Ammon's horn (tissue), 1 donor: ENCODE measurements around the gene VSIG1.

Experiments
- DNase-seq: peaks from one replicate; pipeline ENCODE4 v3.0.0-alpha.2; 2016; ENCODE audit warnings: low spot score

VSIG1 gene

GRCh38 chrX:108064613-108065012 lies 19.7 kb downstream of the VSIG1 start:
- DNase-seq = no peak

- DNase-seq = no peak
These were observed 23.3 kb downstream of the VSIG1 start for GRCh38 chrX:108068121-108068520.

- DNase-seq = no peak
These were observed 26.0 kb downstream of the VSIG1 start for GRCh38 chrX:108070891-108071290.

GRCh38 chrX:108071578-108071977 lies 26.7 kb downstream of the VSIG1 start:
- DNase-seq = no peak

GRCh38 chrX:108072746-108073145 lies 27.9 kb downstream of the VSIG1 start:
- no peak for DNase-seq

GRCh38 chrX:108081110-108081509 lies 36.2 kb downstream of the VSIG1 start:
- DNase-seq = no peak

GRCh38 chrX:108087792-108088191 lies 42.9 kb downstream of the VSIG1 start:
- no peak for DNase-seq

- no peak for DNase-seq
These were observed 43.6 kb downstream of the VSIG1 start for GRCh38 chrX:108088511-108088910.

- peak; percentile 1 for DNase-seq
These were observed 45.8 kb downstream of the VSIG1 start for GRCh38 chrX:108090491-108091263.

GRCh38 chrX:108091264-108091877 lies 46.5 kb downstream of the VSIG1 start, which contains the start of the genes ATG4A and PSMD10:
Gene ATG4A (plus strand): TSS chrX:108091778. CDS start chrX:108091827, 49 bp downstream.
Gene PSMD10 (minus strand): TSS chrX:108091542. CDS start chrX:108091520, 22 bp downstream.
- peak; percentile 97 for DNase-seq

- no peak for DNase-seq
These were observed 47.0 kb downstream of the VSIG1 start for GRCh38 chrX:108091878-108092291.

GRCh38 chrX:108097380-108097779 lies 52.5 kb downstream of the VSIG1 start:
- DNase-seq = no peak

- no peak for DNase-seq
These were observed 60.6 kb downstream of the VSIG1 start for GRCh38 chrX:108105473-108105872.

- no peak for DNase-seq
These were observed 69.7 kb downstream of the VSIG1 start for GRCh38 chrX:108114541-108114940.

- no peak for DNase-seq
These were observed 73.1 kb downstream of the VSIG1 start for GRCh38 chrX:108117988-108118387.

- DNase-seq = no peak
These were observed 76.4 kb downstream of the VSIG1 start for GRCh38 chrX:108121291-108121690.

- no peak for DNase-seq
These were observed 77.9 kb downstream of the VSIG1 start for GRCh38 chrX:108122748-108123147.

GRCh38 chrX:108123591-108124366 lies 78.9 kb downstream of the VSIG1 start:
- DNase-seq = no peak

- DNase-seq = no peak
These were observed 81.8 kb downstream of the VSIG1 start for GRCh38 chrX:108126661-108127060.

GRCh38 chrX:108127152-108127551 lies 82.3 kb downstream of the VSIG1 start:
- no peak for DNase-seq
